ENCODE results near the gene DCTN2.

DNA sequence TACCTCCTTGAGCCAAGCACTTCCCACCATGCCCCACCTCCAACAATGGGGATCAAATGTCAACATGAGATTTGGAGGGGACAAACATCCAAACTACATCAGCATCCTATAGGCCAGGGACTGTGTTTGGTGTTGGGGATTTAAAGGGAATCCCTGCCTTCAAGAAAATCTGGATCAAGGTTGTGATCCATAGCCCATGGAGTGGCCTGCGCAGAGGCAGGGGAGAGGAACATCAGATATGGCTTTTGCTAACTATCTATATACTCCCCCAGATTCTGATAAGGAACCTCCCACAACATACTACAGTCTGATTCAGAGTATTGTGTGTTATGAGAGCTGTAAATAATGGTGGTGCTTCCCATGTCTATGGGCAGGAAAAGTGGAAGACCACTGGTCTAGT is 7.9 kb upstream of the DCTN2 start:
- TF ChIP-seq, protein P1, sequence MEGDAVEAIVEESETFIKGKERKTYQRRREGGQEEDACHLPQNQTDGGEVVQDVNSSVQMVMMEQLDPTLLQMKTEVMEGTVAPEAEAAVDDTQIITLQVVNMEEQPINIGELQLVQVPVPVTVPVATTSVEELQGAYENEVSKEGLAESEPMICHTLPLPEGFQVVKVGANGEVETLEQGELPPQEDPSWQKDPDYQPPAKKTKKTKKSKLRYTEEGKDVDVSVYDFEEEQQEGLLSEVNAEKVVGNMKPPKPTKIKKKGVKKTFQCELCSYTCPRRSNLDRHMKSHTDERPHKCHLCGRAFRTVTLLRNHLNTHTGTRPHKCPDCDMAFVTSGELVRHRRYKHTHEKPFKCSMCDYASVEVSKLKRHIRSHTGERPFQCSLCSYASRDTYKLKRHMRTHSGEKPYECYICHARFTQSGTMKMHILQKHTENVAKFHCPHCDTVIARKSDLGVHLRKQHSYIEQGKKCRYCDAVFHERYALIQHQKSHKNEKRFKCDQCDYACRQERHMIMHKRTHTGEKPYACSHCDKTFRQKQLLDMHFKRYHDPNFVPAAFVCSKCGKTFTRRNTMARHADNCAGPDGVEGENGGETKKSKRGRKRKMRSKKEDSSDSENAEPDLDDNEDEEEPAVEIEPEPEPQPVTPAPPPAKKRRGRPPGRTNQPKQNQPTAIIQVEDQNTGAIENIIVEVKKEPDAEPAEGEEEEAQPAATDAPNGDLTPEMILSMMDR (IDR thresholded peaks at IDR 0.05) = no peak
- TF ChIP-seq POLR2A (IDR thresholded peaks at IDR 0.05) = no peak
